SK-N-DZ (cell line): ENCODE measurements around the gene EFCAB12.

Experiments
- DNase-seq: peaks from one replicate; pipeline ENCODE4 v3.0.0-alpha.2; 2015; ENCODE audit warnings: low spot score

Gene EFCAB12

GRCh38 chr3:129445471-129445870 is 17.0 kb upstream of the EFCAB12 start:
- no peak for DNase-seq

- no peak for DNase-seq
Observed at GRCh38 chr3:129442947-129443346, 14.5 kb upstream of the EFCAB12 start.

GRCh38 chr3:129442486-129442885 is 14.1 kb upstream of the EFCAB12 start:
- DNase-seq, result no peak

- DNase-seq, result no peak
Observed at GRCh38 chr3:129441782-129442181, 13.3 kb upstream of the EFCAB12 start.

- no peak for DNase-seq
Observed at GRCh38 chr3:129441215-129441614, 12.8 kb upstream of the EFCAB12 start.

- DNase-seq, result no peak
Observed at GRCh38 chr3:129440618-129441190, 12.3 kb upstream of the EFCAB12 start.

- DNase-seq, result peak; percentile 100
Observed at GRCh38 chr3:129439817-129440617, 11.6 kb upstream of the EFCAB12 start, which contains the start of the genes IFT122 and MBD4. TSS of gene IFT122 (plus strand) at chr3:129440224. CDS start at chr3:129440331, 107 bp downstream. TSS of gene MBD4 (minus strand) at chr3:129439948. CDS start at chr3:129439833, 115 bp downstream.

GRCh38 chr3:129439226-129439816 is 10.9 kb upstream of the EFCAB12 start:
- DNase-seq, result no peak

- no peak for DNase-seq
Observed at GRCh38 chr3:129435367-129435766, 6.9 kb upstream of the EFCAB12 start.

- DNase-seq, result no peak
Observed at GRCh38 chr3:129434140-129434539, 5.7 kb upstream of the EFCAB12 start.

GRCh38 chr3:129433565-129433964 is 5.1 kb upstream of the EFCAB12 start:
- no peak for DNase-seq

GRCh38 chr3:129432671-129433070 is 4.2 kb upstream of the EFCAB12 start:
- DNase-seq, result no peak

GRCh38 chr3:129432036-129432435 is 3.6 kb upstream of the EFCAB12 start:
- DNase-seq, result no peak

GRCh38 chr3:129429602-129430001 is 1.2 kb upstream of the EFCAB12 start:
- no peak for DNase-seq

GRCh38 chr3:129429080-129429451 is 630 bp upstream of the EFCAB12 start:
- DNase-seq, result no peak

- DNase-seq, result no peak
Observed at GRCh38 chr3:129428007-129428375, 445 bp downstream of the EFCAB12 start.

GRCh38 chr3:129425619-129426018 is 2.8 kb downstream of the EFCAB12 start:
- DNase-seq, result no peak

- no peak for DNase-seq
Observed at GRCh38 chr3:129425213-129425612, 3.2 kb downstream of the EFCAB12 start.

GRCh38 chr3:129424185-129424841 is 4.1 kb downstream of the EFCAB12 start:
- DNase-seq, result no peak

GRCh38 chr3:129422897-129423296 is 5.5 kb downstream of the EFCAB12 start:
- DNase-seq, result no peak

GRCh38 chr3:129421988-129422745 is 6.3 kb downstream of the EFCAB12 start:
- DNase-seq, result no peak
